GM18502 (cell line): ENCODE results near the gene RNF151.
A peak's percentile ranks its signal among the peaks of the same experiment; 100 is the strongest.
"Not testable (repeated sequence)": the region's sequence is repeated elsewhere in the genome, so short reads cannot be mapped to it uniquely, and the experiment has no call there.

Experiments
- ATAC-seq: cut with Tn5 transposase; IDR thresholded peaks from one replicate; pipeline ENCODE4 v1.9.1; 2021; ENCODE audit warnings: mild to moderate bottlenecking; ENCODE audit not compliant: unreplicated experiment, poor library complexity

The RNF151 gene

GRCh38 chr16:2004795-2005517 is 38.3 kb downstream of the RNF151 start:
- no peak for ATAC-seq

- ATAC-seq = no peak
Measured at GRCh38 chr16:2005646-2006045, 39.0 kb downstream of the RNF151 start.

GRCh38 chr16:2006317-2006716 is 39.7 kb downstream of the RNF151 start:
- no peak for ATAC-seq

GRCh38 chr16:2007081-2007836 is 40.6 kb downstream of the RNF151 start:
- no peak for ATAC-seq

GRCh38 chr16:2008009-2008526 is 41.4 kb downstream of the RNF151 start:
- no peak for ATAC-seq

GRCh38 chr16:2008631-2009163 is 42.0 kb downstream of the RNF151 start:
- ATAC-seq = peak; percentile 12

GRCh38 chr16:2009164-2009711 is 42.6 kb downstream of the RNF151 start:
- ATAC-seq = peak; percentile 32

- peak; percentile 78 for ATAC-seq
Measured at GRCh38 chr16:2009791-2010510, 43.3 kb downstream of the RNF151 start, which contains the start of gene ZNF598. Gene ZNF598, minus strand, starts transcription at chr16:2009821.

GRCh38 chr16:2011726-2012125 is 45.1 kb downstream of the RNF151 start:
- ATAC-seq = not testable (repeated sequence)

GRCh38 chr16:2013527-2013926 is 46.9 kb downstream of the RNF151 start:
- ATAC-seq = no peak

- no peak for ATAC-seq
Measured at GRCh38 chr16:2015117-2015946, 48.7 kb downstream of the RNF151 start.

- no peak for ATAC-seq
Measured at GRCh38 chr16:2015947-2016208, 49.2 kb downstream of the RNF151 start.

- ATAC-seq = no peak
Measured at GRCh38 chr16:2016407-2016922, 49.8 kb downstream of the RNF151 start.
